ENCODE measurements around the gene BHLHA15.

GRCh38 chr7:98193474-98194180 lies 17.6 kb upstream of the BHLHA15 start:
- no peak for TF ChIP-seq PKNOX1 (IDR thresholded peaks at IDR 0.05)
- TF ChIP-seq ELF4 (IDR thresholded peaks at IDR 0.05): no peak
